SK-N-SH treated with all-trans-retinoic acid at 6 μM for 48 hours (cell line): Measurements from ENCODE around the gene SPOCD1.

Source experiments
- ATAC-seq: fragments of 200-7000 bp; cut with Tn5 transposase; 3 replicates; pipeline ENCODE4 v1.9.1; 2020; ENCODE audit warnings: mild to moderate bottlenecking, moderate library complexity
- ARNTL ChIP-seq: fragments of 450-650 bp; formaldehyde crosslinking; IDR thresholded peaks from 2 replicates; pipeline ENCODE4 v1.5.0; 2020; ENCODE audit warnings: low read depth, mild to moderate bottlenecking, moderate library complexity, borderline replicate concordance
- CSDC2 ChIP-seq: fragments of 250-450 bp; sonication (Bioruptor Pico); IDR thresholded peaks from 2 replicates; pipeline ENCODE4 v1.5.0; 2020; ENCODE audit warnings: mild to moderate bottlenecking, moderate library complexity
- ESRRG ChIP-seq: fragments of 250-450 bp; sonication (Bioruptor Pico); IDR thresholded peaks from 2 replicates; pipeline ENCODE4 v1.6.1; 2021; ENCODE audit warnings: mild to moderate bottlenecking
- GLIS3 ChIP-seq: fragments of 250-450 bp; sonication (Bioruptor Pico); IDR thresholded peaks from 2 replicates; pipeline ENCODE4 v1.5.0; 2020; ENCODE audit warnings: mild to moderate bottlenecking, moderate library complexity
- ISL1 ChIP-seq: fragments of 250-450 bp; sonication (Bioruptor Pico); IDR thresholded peaks from 2 replicates; pipeline ENCODE4 v2.1.2; 2022; ENCODE audit warnings: mild to moderate bottlenecking, moderate library complexity
- OSR1 ChIP-seq: fragments of 250-450 bp; sonication (Bioruptor Pico); IDR thresholded peaks from 2 replicates; pipeline ENCODE4 v1.8.0; 2022; ENCODE audit warnings: moderate library complexity, mild to moderate bottlenecking, inconsistent platforms
- RARB ChIP-seq: fragments of 250-450 bp; sonication (Bioruptor Pico); IDR thresholded peaks from 2 replicates; pipeline ENCODE4 v1.8.0; 2021; ENCODE audit warnings: mild to moderate bottlenecking, moderate library complexity
- SNAI2 ChIP-seq: fragments of 250-450 bp; sonication (Bioruptor Pico); IDR thresholded peaks from 2 replicates; pipeline ENCODE4 v1.5.0; 2020; ENCODE audit warnings: mild to moderate bottlenecking, moderate library complexity
- TOX ChIP-seq: fragments of 250-450 bp; sonication (Bioruptor Pico); IDR thresholded peaks from 2 replicates; pipeline ENCODE4 v1.8.0; 2021; ENCODE audit warnings: mild to moderate bottlenecking, moderate library complexity, borderline replicate concordance
- ZC3H10 ChIP-seq: fragments of 250-450 bp; sonication (Bioruptor Pico); IDR thresholded peaks from 2 replicates; pipeline ENCODE4 v1.5.1; 2021; ENCODE audit warnings: mild to moderate bottlenecking, moderate library complexity
- ZFP3 ChIP-seq: fragments of 250-450 bp; sonication (Bioruptor Pico); IDR thresholded peaks from 2 replicates; pipeline ENCODE4 v1.5.0; 2020; ENCODE audit warnings: mild to moderate bottlenecking, moderate library complexity
- ZFP30 ChIP-seq: fragments of 450-650 bp; formaldehyde crosslinking; IDR thresholded peaks from 2 replicates; pipeline ENCODE4 v1.5.0; 2022; ENCODE audit warnings: mild to moderate bottlenecking, moderate library complexity
- ZNF565 ChIP-seq: fragments of 450-650 bp; formaldehyde crosslinking; conservative IDR thresholded peaks from 2 replicates; pipeline ENCODE4 v1.5.0; 2020; ENCODE audit warnings: low read depth, mild to moderate bottlenecking, moderate library complexity
- ZNF8 ChIP-seq: fragments of 450-650 bp; formaldehyde crosslinking; IDR thresholded peaks from 2 replicates; pipeline ENCODE4 v1.5.0; 2020; ENCODE audit warnings: mild to moderate bottlenecking, moderate library complexity
- TF ChIP-seq, protein P1 (sequence below): fragments of 250-450 bp; sonication (Bioruptor Pico); IDR thresholded peaks from 2 replicates; pipeline ENCODE4 v1.5.0; 2020; ENCODE audit warnings: mild to moderate bottlenecking, moderate library complexity
- TF ChIP-seq, protein P2 (sequence below): fragments of 250-450 bp; sonication (Bioruptor Pico); IDR thresholded peaks from 2 replicates; pipeline ENCODE4 v1.8.0; 2020; ENCODE audit warnings: mild to moderate bottlenecking, moderate library complexity, borderline replicate concordance
- TF ChIP-seq, protein P3 (sequence below): fragments of 250-450 bp; sonication (Bioruptor Pico); IDR thresholded peaks from 2 replicates; pipeline ENCODE4 v1.8.0; 2021; ENCODE audit warnings: low read depth, mild to moderate bottlenecking, moderate library complexity, borderline replicate concordance
- TF ChIP-seq, protein P4 (sequence below): fragments of 250-450 bp; sonication (Bioruptor Pico); IDR thresholded peaks from 2 replicates; pipeline ENCODE4 v1.5.1; 2021; ENCODE audit warnings: mild to moderate bottlenecking, moderate library complexity

Gene SPOCD1

DNA sequence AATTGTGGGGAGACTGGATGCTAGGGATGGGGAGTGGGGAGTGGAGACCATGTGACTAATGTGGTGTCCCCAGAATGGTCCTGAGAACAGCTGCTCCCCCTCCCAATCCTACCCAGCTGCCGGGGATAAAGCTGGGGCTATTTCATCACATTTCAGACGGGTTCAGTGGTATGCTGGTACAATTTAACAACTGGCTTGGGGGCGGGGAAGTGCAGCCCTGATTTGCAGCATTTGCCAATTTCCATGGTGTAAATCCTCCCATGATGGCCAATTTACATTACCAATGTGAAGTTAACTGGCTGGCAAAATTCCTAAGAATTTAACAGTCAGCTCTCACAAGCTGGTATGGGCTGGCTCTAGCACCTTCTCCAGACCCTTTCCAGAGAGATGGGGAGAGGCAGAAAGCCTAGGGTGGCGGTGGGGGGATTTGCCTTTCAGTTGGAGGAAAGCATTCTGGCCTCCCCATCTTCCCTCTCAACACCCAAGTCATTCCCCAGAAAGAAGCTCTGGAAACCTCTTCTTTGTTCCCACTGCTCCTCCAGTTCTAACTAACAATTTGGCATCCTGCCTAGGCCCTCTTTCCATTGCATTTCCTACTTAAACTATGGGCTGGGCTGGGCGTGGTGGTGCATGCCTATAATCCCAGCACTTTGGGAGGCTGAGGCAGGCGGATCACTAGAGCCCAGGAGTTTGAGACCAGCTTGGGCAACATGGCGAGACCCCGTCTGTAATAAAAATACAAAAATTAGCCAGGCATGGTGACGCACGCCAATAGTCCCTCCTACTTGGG is 40.4 kb downstream of the SPOCD1 start (continued):
- TF ChIP-seq, protein P1, sequence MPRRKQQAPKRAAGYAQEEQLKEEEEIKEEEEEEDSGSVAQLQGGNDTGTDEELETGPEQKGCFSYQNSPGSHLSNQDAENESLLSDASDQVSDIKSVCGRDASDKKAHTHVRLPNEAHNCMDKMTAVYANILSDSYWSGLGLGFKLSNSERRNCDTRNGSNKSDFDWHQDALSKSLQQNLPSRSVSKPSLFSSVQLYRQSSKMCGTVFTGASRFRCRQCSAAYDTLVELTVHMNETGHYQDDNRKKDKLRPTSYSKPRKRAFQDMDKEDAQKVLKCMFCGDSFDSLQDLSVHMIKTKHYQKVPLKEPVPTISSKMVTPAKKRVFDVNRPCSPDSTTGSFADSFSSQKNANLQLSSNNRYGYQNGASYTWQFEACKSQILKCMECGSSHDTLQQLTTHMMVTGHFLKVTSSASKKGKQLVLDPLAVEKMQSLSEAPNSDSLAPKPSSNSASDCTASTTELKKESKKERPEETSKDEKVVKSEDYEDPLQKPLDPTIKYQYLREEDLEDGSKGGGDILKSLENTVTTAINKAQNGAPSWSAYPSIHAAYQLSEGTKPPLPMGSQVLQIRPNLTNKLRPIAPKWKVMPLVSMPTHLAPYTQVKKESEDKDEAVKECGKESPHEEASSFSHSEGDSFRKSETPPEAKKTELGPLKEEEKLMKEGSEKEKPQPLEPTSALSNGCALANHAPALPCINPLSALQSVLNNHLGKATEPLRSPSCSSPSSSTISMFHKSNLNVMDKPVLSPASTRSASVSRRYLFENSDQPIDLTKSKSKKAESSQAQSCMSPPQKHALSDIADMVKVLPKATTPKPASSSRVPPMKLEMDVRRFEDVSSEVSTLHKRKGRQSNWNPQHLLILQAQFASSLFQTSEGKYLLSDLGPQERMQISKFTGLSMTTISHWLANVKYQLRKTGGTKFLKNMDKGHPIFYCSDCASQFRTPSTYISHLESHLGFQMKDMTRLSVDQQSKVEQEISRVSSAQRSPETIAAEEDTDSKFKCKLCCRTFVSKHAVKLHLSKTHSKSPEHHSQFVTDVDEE (CRISPR knock-in tag): no peak
- no peak for TF ChIP-seq RARB

DNA sequence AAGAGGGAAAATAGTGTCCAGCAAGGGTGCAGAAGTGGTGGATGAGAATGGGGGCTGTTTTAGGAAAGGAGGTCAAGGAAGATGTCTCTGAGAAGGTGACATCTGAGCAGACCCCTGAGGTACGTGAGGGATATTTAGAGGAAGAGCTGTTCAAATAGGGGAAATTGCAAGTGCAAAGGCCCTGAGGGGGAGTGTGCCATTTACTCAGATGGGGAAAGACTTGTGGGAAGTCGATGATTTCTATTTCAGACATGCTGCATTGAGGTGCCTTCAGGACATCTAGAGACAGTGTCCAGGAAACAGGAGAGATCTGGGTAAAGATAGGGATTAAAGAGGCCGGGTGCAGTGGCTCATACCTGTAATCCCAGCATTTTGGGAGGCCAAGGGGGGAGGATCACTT is 41.3 kb downstream of the SPOCD1 start:
- ATAC-seq: no peak
- TF ChIP-seq SNAI2 (CRISPR knock-in tag): no peak
- TF ChIP-seq ZNF8 (CRISPR knock-in tag): no peak
- no peak for TF ChIP-seq ZC3H10
- TF ChIP-seq ESRRG (CRISPR knock-in tag): no peak
- TF ChIP-seq OSR1: no peak
- TF ChIP-seq CSDC2: no peak
- no peak for TF ChIP-seq ISL1 (CRISPR knock-in tag)
- TF ChIP-seq, protein P2, sequence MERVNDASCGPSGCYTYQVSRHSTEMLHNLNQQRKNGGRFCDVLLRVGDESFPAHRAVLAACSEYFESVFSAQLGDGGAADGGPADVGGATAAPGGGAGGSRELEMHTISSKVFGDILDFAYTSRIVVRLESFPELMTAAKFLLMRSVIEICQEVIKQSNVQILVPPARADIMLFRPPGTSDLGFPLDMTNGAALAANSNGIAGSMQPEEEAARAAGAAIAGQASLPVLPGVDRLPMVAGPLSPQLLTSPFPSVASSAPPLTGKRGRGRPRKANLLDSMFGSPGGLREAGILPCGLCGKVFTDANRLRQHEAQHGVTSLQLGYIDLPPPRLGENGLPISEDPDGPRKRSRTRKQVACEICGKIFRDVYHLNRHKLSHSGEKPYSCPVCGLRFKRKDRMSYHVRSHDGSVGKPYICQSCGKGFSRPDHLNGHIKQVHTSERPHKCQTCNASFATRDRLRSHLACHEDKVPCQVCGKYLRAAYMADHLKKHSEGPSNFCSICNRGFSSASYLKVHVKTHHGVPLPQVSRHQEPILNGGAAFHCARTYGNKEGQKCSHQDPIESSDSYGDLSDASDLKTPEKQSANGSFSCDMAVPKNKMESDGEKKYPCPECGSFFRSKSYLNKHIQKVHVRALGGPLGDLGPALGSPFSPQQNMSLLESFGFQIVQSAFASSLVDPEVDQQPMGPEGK: no peak
- no peak for TF ChIP-seq GLIS3 (CRISPR knock-in tag)
- TF ChIP-seq, protein P1 (CRISPR knock-in tag): no peak
- TF ChIP-seq RARB: no peak
- TF ChIP-seq ZFP30 (CRISPR knock-in tag): no peak
- TF ChIP-seq ZFP3 (CRISPR knock-in tag): no peak
- TF ChIP-seq, protein P3, sequence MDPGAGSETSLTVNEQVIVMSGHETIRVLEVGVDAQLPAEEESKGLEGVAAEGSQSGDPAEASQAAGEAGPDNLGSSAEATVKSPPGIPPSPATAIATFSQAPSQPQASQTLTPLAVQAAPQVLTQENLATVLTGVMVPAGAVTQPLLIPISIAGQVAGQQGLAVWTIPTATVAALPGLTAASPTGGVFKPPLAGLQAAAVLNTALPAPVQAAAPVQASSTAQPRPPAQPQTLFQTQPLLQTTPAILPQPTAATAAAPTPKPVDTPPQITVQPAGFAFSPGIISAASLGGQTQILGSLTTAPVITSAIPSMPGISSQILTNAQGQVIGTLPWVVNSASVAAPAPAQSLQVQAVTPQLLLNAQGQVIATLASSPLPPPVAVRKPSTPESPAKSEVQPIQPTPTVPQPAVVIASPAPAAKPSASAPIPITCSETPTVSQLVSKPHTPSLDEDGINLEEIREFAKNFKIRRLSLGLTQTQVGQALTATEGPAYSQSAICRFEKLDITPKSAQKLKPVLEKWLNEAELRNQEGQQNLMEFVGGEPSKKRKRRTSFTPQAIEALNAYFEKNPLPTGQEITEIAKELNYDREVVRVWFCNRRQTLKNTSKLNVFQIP (CRISPR knock-in tag): no peak
- TF ChIP-seq TOX (CRISPR knock-in tag): no peak
- no peak for TF ChIP-seq ZNF565 (CRISPR knock-in tag)
- TF ChIP-seq, protein P4, sequence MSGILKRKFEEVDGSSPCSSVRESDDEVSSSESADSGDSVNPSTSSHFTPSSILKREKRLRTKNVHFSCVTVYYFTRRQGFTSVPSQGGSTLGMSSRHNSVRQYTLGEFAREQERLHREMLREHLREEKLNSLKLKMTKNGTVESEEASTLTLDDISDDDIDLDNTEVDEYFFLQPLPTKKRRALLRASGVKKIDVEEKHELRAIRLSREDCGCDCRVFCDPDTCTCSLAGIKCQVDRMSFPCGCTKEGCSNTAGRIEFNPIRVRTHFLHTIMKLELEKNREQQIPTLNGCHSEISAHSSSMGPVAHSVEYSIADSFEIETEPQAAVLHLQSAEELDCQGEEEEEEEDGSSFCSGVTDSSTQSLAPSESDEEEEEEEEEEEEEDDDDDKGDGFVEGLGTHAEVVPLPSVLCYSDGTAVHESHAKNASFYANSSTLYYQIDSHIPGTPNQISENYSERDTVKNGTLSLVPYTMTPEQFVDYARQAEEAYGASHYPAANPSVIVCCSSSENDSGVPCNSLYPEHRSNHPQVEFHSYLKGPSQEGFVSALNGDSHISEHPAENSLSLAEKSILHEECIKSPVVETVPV (CRISPR knock-in tag): no peak
- TF ChIP-seq, all 23 proteins: peak for 0

DNA sequence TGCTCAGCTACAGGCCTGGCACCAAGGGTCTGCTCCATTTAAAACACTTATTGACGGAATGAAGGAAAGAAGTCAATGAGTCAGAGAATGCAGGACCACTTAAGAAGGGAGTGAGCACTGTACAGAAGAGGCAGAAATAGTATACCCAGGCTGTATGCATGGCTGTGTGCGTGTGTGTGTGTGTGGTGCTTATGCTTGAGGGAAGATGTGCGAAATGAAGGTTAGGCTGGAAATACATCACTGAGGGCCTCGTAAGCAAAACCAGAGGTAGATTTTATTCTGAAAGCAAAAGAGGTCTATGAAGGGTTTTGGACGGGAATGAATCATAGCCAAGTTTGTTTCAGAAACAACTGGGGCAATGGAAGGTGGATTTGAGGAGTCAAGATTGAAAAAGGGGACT is 42.0 kb downstream of the SPOCD1 start:
- ATAC-seq: no peak
- no peak for TF ChIP-seq OSR1

DNA sequence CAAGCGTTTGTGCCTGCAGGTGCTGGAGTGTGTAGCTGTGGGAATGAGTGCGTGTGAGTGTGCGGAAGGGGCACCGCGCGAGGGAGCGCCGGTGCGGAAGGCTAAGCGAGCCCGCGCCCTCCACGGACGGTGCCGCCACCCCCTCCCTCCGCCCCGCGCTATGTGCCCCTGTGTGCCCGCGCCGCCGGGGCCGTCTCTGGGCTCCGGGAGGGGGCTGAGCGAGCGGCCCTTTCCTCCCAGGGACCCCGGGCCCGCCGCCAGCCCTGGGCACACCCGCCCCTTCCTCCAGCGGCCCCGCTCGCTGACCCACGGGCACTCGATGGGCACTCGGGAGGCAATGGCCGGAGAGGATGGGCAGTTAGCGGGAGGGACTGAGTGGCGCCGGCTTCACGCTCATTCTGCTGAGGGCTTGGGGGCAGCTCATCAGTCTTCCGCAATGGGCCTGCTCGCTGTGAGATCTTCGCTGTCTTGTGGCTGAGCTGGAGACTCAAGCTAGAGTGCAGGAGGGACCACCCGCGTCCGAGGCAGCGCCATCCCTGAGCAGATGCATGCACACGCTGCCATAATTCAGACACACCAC is 43.1 kb downstream of the SPOCD1 start:
- TF ChIP-seq GLIS3 (CRISPR knock-in tag) (no peak), ZFP30 (CRISPR knock-in tag) (no peak), ARNTL (CRISPR knock-in tag) (no peak)
- no peak for ATAC-seq
